Right lobe of liver (tissue), 6 donors: ENCODE results near the gene MKLN1. TPM values are rescaled to one million over a fixed set of nuclear protein-coding genes. Genes with fewer than 3 reads are reported as not detected.

Experiments used
- ATAC-seq, 4 donors: fragments of 200-7000 bp; cut with Tn5 transposase; one replicate each; pipeline ENCODE4 v1.9.1; 2020; ENCODE audit warnings: mild to moderate bottlenecking in 4 of 4, moderate library complexity in 4 of 4
- DNase-seq, 3 donors: peaks; one replicate each; pipeline ENCODE4 v3.0.0-alpha.2; 2020
- H3K27ac ChIP-seq, 3 donors: fragments of 200-600 bp; one replicate each; pipeline ENCODE4 v1.8.0; 2022
- H3K27me3 ChIP-seq, 2 donors: fragments of 200-600 bp; one replicate each; pipeline ENCODE4 v1.8.0; 2022
- H3K36me3 ChIP-seq, 4 donors: fragments of 200-600 bp; sonication (generic) in 1 of 4; one replicate each; pipeline versions ENCODE4 v1.5.1 to v1.8.0; 2017 to 2022; ENCODE audit warnings: control low read depth in 1 of 4
- H3K4me1 ChIP-seq, 4 donors: fragments of 200-600 bp; sonication (generic) in 1 of 4; one replicate each; pipeline versions ENCODE4 v1.5.1 to v1.8.0; 2017 to 2022; ENCODE audit warnings: control low read depth in 1 of 4
- H3K4me3 ChIP-seq, 3 donors: fragments of 200-600 bp; one replicate each; pipeline ENCODE4 v1.8.0; 2022
- H3K9me3 ChIP-seq, 4 donors: fragments of 200-600 bp; sonication (generic) in 1 of 4; one replicate each; pipeline versions ENCODE4 v1.5.1 to v1.8.0; 2017 to 2022; ENCODE audit warnings: control low read depth in 1 of 4
- POLR2A ChIP-seq: fragments of 450-650 bp; IDR thresholded peaks from one replicate; pipeline ENCODE4 v1.6.1; 2017; ENCODE audit warnings: antibody characterized with exemption, mild to moderate bottlenecking
- WGBS: methylation state at CpG from one replicate; pipeline ENCODE4 v1.1.6; 2018; ENCODE audit warnings: low coverage, low lambda C conversion rate; ENCODE audit not compliant: insufficient coverage; ENCODE audit errors: missing lambda C conversion rate; 5-methylcytosine and 5-hydroxymethylcytosine counted together
- intact Hi-C, 2 donors: fragments of 100-400 bp; cut with DNase I; formaldehyde crosslinking; loops; one replicate each; pipeline versions ENCODE4 v1.11.2 to v1.14.1; 2022
- total RNA-seq, 6 experiments: library from RNA; depleted of rRNA in 2 of 6; stranded (reverse); fragments of >200 nt in 2 of 6; fragmentation: NEBNext Ultra II Directional in 3 of 6; extraction: Animal tissue kit (Norgen Biotek cat#: 25700) in 3 of 6; gene quantifications; one replicate each; pipeline versions ENCODE4 v1.1.0 to v1.2.4, GENCODE V29; 2016 to 2023
- TF ChIP-seq, protein P1 (sequence below), 4 donors: fragments of 200-600 bp in 3 of 4; fragments of 450-650 bp in 1 of 4; IDR thresholded peaks; one replicate each; pipeline versions ENCODE4 v1.5.1 to v1.8.0; 2016 to 2022; ENCODE audit warnings: antibody characterized with exemption in 4 of 4, mild to moderate bottlenecking in 2 of 4
- donor health status: DM: no; HTN: yes; CAD: no.
- donor health status: DM: no; HTN: no; CAD: no.
- donor health status: DM: no; HTN: no; CAD: no.
- donor health status: DM: no; HTN: yes; CAD: no.
- donor health status: DM: no; HTN: yes; CAD: no.

The MKLN1 gene
- total RNA-seq, 6 experiments from 2014 or later: 24.0 to 39.6 (median 35.1) TPM

GRCh38 chr7:131322061-131322460 is 5.6 kb upstream of the MKLN1 start:
- no peaks in the 10 kb centered on the region for H3K36me3 ChIP-seq
- ATAC-seq (no peak), DNase-seq (no peak)
- no peak overlapping the region for H3K27ac ChIP-seq
- no peaks in the 10 kb centered on the region for H3K9me3 ChIP-seq
- H3K27me3 ChIP-seq: no peaks in the 10 kb centered on the region
- H3K4me1 ChIP-seq: peaks cover 0 to 16% (median 0%) of the 10 kb centered on the region in 4 donors
- 93% methylated on average over 1 of the region's 1 CpG for WGBS
- H3K4me3 ChIP-seq: no peak overlapping the region
- no peak for TF ChIP-seq POLR2A
- TF ChIP-seq, protein P1, sequence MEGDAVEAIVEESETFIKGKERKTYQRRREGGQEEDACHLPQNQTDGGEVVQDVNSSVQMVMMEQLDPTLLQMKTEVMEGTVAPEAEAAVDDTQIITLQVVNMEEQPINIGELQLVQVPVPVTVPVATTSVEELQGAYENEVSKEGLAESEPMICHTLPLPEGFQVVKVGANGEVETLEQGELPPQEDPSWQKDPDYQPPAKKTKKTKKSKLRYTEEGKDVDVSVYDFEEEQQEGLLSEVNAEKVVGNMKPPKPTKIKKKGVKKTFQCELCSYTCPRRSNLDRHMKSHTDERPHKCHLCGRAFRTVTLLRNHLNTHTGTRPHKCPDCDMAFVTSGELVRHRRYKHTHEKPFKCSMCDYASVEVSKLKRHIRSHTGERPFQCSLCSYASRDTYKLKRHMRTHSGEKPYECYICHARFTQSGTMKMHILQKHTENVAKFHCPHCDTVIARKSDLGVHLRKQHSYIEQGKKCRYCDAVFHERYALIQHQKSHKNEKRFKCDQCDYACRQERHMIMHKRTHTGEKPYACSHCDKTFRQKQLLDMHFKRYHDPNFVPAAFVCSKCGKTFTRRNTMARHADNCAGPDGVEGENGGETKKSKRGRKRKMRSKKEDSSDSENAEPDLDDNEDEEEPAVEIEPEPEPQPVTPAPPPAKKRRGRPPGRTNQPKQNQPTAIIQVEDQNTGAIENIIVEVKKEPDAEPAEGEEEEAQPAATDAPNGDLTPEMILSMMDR (IDR thresholded peaks at IDR 0.05): no peak
- intact Hi-C loops: no loop called here

GRCh38 chr7:131322861-131323260 is 4.8 kb upstream of the MKLN1 start:
- intact Hi-C loops: no loop called here
- no peak for DNase-seq
- 91% methylated on average over 7 of the region's 7 CpGs for WGBS
- Histone ChIP-seq H3K9me3 (no peaks in the 10 kb centered on the region), H3K4me3 (no peak overlapping the region), H3K27me3 (no peaks in the 10 kb centered on the region), H3K27ac (no peak overlapping the region), H3K4me1 (peaks cover 0 to 18% (median 0%) of the 10 kb centered on the region in 4 donors), H3K36me3 (no peaks in the 10 kb centered on the region)
- no peak for ATAC-seq
- TF ChIP-seq POLR2A: no peak
- TF ChIP-seq, protein P1 (IDR thresholded peaks at IDR 0.05): no peak

- 93% methylated on average over 5 of the region's 5 CpGs for WGBS
- peak in 1 of 4 donors; percentile 26 for ATAC-seq
Measured at GRCh38 chr7:131325179-131325840, 2.4 kb upstream of the MKLN1 start.

GRCh38 chr7:131326576-131326975 is 1.1 kb upstream of the MKLN1 start:
- DNase-seq: no peak
- no peak for ATAC-seq
- Histone ChIP-seq H3K4me1 (peaks cover 0 to 42% (median 14%) of the 10 kb centered on the region in 4 donors), H3K9me3 (no peaks in the 10 kb centered on the region), H3K36me3 (no peaks in the 10 kb centered on the region), H3K4me3 (no peak overlapping the region), H3K27me3 (no peaks in the 10 kb centered on the region), H3K27ac (peak overlapping the region in 2 of 3 donors; percentile 98 to 99)
- TF ChIP-seq, protein P1 (IDR thresholded peaks at IDR 0.05): no peak
- TF ChIP-seq POLR2A: no peak
- intact Hi-C loops: no loop called here
- 80% methylated on average over 6 of the region's 6 CpGs for WGBS

More at GRCh38 chr7:131325179-131325840, 2.4 kb upstream of the MKLN1 start:
- peak in 1 of 3 donors; percentile 32 for DNase-seq
- H3K27me3 ChIP-seq: no peaks in the 10 kb centered on the region
- intact Hi-C loops: no loop called here
- H3K36me3 ChIP-seq: no peaks in the 10 kb centered on the region
- no peaks in the 10 kb centered on the region for H3K9me3 ChIP-seq
- TF ChIP-seq, protein P1 (IDR thresholded peaks at IDR 0.05): no peak
- no peak for TF ChIP-seq POLR2A
- no peak overlapping the region for H3K4me3 ChIP-seq
- no peak overlapping the region for H3K27ac ChIP-seq
- H3K4me1 ChIP-seq: peaks cover 0 to 29% (median 8%) of the 10 kb centered on the region in 4 donors
